Head of caudate nucleus (tissue), 42 donors: ENCODE results near the gene CAD.
"Not testable (repeated sequence)": the region's sequence is repeated elsewhere in the genome, so short reads cannot be mapped to it uniquely, and the experiment has no call there.

Source experiments
- DNase-seq, 42 donors: peaks; one replicate each; pipeline versions ENCODE4 v3.0.0 to v3.0.0-alpha.2; 2020 to 2021; ENCODE audit warnings: mixed read lengths in 7 of 42
- intact Hi-C: fragments of 100-400 bp; cut with DNase I; formaldehyde crosslinking; loops from one replicate; pipeline ENCODE4 v1.15.0; 2022

CAD gene

GRCh38 chr2:27249159-27249890, 32.2 kb downstream of the CAD start:
- DNase-seq: no peak
- intact Hi-C loops: no loop called here

DNA sequence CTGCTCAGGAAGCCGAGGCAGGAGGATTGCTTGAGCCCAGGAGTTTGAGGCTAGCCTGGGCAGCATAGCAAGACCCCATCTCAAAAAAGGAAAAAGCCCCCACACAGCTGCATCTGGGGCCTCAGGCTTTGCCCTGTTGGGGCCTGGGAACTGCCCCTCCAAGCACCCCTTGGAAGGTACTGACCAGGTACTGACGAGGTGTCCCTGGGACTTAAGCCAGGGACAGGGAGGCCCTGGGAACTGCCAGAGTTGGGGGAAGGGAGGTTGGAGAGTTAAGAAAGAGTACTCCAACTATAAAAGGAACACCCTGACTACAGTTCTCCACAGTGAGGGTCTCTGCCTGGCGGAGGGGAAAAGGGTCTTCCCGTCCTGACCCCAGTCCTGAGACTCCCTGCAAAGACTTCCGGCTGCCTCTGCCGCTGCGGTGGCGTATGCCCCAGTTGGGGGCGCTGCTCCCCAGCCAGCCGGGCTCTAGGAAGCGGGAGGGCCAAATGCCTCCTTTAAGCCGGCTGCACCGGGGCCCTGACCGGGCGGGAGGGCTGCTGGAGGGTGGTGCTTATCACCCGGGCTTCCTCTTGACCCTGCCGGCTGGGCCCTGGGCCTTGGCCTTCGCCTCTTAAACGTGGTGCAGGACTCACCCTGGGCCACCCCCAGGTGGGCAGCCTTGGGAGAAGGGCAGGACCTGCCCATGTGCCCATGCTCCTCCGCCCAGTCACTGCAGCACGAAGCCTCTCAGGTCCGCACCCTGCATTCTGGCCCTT, 32.9 kb downstream of the CAD start:
- intact Hi-C loops: no loop called here
- DNase-seq: peak in 34 of 42 donors; percentile 8 to 70 (median 36)

DNA sequence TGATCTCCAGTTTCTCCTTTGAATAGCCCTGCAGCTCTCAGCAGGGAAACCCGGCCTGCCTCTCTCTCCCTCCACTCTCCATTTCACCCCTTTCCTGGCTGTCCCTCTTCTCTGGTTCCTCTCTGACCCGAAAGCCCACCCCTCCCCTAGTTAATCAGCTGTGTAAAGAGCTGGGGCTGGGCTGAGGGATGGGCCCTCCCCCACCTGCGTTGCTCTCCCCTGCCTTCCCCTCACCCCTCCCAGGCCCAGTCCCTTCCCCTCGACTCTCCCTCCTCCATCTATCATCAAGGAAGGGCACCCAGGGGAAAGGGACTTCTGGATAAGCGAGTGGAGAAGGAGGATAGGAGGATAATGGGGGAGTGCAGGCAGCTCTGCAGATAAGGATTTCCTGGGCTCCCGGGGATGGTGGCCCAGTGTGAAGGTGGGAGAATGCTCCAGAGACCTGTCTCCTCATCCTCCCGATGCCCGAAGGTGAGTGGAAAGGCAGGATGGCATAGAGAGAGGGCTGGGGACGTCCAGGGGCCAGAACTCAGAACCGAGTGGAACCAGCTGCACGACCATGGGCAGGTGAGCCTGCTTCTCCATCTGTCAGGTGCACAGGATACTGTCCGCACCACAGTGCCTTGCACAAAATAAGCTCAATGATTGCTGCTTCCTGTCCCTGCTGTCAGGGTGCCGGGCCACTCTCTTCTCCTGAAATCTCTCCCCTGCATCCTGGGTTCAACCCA, 33.6 kb downstream of the CAD start:
- intact Hi-C loops: no loop called here
- no peak for DNase-seq

DNA sequence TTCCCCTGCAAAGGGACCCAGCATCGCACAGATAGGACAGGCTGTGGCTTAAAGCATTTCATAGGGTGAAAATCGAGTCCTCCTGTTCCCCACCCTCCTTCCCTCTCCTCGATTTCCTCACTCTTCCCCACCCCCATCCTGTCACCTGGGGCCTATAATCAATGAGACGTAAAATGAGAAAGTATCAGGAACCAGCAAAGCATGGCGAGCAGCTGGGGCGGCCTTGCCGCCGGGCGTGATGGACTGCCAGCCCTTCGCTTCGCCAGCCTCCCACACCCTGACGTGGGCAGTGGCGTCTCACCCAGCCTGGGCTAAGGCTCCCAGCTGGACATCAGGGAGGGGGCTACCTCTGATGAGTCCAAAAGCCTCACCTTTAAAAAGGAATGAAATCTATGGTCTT, 34.6 kb downstream of the CAD start:
- DNase-seq: no peak

DNA sequence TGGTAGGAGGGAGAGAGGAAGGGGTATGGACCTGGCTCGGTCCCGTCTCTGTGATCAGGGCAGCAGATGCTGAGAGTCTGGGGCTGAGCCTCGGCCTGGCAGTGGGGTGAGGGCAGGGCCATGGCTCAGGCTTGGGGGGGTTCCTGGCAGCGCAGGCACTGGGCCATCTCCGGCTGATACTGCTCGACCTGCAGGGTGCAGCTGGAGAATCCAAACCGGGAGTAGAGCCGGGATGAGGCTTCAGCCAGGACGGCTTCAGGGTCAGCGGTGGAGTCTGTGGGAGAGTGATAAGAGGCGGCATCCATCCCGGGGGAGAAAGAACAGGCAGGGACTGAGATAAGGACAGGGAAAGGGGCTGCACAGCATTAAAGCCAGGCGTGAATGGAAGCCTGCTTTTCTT, 38.0 kb downstream of the CAD start:
- intact Hi-C loops: no loop called here
- no peak for DNase-seq

More for the DNA sequence above, 34.6 kb downstream of the CAD start:
- intact Hi-C loops: no loop called here

DNA sequence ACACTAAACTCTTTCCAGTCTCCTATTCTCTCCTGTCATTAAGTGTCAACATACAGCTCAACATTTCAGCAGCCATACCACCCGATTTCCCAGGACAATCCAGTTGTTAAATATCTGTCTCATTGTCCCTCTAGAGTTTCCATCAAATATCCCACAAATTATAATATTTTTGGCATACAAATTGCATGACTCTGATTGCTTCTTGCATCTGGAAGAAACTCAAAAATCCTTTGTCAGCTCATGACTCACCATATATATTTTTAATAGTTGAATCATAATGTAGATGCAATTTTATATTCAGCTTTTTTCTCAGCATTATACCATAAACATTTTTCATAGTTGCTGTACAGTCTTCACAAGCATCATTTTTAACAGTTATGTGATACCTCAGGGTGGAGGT, 38.5 kb downstream of the CAD start:
- intact Hi-C loops: no loop called here

DNA sequence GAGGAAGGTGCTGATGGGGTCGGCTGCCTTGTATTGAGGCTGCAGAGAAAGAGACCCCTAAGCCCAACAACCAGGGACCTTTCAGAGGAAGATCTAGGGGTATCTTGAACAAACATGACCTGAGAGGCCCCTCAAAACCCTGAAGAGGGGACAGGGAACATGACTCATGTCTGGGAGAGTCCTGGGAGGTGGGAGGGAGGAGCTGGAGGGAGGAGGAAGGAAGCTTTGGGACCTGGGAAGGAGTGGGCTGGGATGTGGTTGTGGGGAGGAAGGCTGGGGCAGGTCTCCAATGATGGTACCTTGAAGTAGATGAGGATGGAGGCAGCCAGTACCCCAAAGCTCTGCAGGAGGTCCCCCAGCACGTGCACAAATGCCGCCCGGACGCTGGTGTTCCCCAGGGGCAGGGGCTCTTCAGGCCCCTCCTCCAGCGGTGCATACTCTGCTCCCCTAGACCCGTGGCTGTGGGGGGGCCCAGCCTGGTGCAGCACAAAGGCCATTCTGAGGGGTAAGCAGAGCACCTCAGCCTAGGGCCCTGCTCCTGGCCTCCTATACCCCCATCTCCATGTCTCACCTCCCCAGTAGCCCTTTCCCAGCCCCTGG, 39.8 kb downstream of the CAD start:
- DNase-seq: no peak
- intact Hi-C loops: no loop called here

More for the DNA sequence above, 38.5 kb downstream of the CAD start:
- no peak for DNase-seq

- DNase-seq: no peak
- intact Hi-C loops: no loop called here
Observed at GRCh38 chr2:27258051-27258450, 40.9 kb downstream of the CAD start.

- intact Hi-C loops: no loop called here
- DNase-seq: no peak
Observed at GRCh38 chr2:27261241-27261925, 44.2 kb downstream of the CAD start.

DNA sequence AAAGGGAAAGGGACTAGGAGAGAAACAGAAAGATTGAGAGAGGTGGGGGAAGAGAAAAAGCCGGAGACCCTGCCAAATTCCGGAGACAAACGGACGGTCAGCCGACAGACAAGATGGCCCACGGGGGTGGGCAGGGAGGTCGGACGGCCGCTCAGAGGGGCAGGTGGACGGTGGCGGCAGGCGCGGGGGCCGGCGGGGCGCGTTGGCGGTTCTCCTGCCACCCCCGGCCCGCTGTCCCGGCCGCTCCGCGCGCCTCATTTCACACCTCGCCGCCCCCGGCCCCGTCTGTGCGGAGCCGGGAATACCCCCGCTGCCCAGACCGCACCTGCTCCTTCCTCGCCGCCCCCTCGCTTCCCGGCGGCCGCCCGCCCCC, 44.7 kb downstream of the CAD start:
- intact Hi-C loops: no loop called here
- no peak for DNase-seq

GRCh38 chr2:27262379-27263286, 45.5 kb downstream of the CAD start, which contains the start of gene SLC30A3:
SLC30A3 (minus strand) TSS chr2:27263047; CDS start chr2:27262906, 141 bp downstream.
- DNase-seq: peak in 35 of 42 donors; percentile 14 to 65 (median 39)
- intact Hi-C loops: no loop called here

DNA sequence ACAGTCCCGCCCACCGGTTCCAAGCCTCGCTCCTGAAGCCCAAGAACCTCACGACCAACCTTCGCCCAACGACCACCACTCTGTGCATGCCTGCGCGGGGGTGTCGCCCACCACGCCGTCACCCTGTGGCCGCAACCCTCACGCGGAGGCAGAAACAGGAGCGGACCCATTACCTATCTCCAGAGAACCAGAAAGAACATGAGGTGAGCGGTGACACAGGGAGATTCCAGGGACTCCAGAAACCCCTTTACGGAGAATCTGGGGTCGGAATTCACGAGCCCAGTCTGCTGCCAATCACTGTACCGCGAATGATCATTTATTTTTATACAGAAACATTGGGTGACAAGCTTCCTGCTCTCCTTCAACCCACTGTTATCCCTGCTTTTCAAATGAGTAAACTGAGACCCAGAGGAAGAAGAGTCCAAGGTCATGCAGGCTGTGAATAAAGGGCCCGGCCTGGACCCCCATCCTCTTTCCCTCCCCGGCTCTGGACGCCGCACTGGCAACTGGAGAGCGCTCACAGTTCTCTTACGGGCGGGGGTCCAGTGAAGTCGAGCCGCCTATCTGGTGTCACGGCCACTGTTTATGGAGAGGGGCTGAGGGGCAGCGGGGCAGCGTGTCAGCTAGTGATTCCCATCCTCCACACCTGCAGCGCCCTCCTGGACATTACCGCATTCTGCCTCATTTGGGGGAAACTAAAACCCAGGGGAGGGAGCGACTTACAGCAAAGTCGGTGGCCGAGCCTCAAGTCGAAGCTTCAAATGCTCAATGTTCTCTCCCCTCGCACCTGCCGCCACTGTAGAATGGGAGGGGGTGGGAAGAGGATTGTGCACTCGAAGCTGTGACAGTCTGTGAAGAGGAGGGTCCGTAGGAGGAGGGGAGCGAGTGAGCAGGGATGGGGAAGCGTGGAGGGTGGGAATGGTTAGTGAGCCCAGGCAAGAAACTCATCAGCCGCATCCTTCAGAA, 46.4 kb downstream of the CAD start:
- no peak for DNase-seq

DNA sequence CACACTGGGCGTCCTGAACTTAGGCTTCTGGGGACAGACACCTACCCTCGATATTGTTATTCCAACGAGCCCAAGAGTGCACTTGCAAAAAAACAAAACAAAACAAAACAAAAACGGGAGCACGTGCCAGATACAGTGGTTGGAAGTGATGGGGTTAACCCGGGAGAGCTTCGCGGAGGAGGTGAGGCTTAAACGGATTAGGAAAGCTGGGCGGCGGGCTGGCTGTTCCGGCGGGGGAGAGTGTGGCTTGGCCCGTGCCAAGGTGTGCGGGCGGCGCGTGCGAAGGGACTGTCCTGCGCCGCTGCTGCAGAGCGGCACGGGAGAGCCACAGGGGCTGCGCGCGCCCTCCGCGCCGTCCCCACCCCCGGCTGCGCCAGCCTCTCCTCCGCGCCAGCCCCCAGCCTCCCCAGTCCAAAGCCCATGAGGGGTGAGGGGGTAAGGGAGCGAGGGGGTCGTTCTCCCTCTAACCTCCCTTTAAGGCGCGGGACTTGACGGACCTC, 47.1 kb downstream of the CAD start:
- DNase-seq: no peak
- intact Hi-C loops: no loop called here

More for the DNA sequence above, 46.4 kb downstream of the CAD start:
- intact Hi-C loops: no loop called here

- peak in 37 of 42 donors; percentile 11 to 77 (median 46) for DNase-seq
- intact Hi-C loops: no loop called here
Observed at GRCh38 chr2:27264753-27265535, 47.8 kb downstream of the CAD start.

DNA sequence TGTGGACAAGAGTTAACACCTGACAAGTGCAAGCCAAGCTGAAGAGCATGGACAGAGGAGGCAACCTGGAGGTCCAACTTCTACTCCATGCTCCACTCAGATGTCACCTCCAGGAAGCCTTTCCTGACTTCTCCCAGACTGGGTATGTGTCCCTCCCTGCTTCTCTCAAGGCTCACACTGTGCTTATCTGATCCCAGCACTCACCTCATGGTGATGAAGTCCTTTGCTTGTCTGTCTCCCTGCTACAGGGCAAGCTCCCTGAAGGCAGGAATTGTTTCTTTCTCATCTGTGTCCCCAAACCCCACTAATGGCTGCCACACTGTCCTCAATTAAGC, 48.3 kb downstream of the CAD start:
- intact Hi-C loops: no loop called here

GRCh38 chr2:27268296-27268695, 51.1 kb downstream of the CAD start:
- DNase-seq, intact Hi-C loops: not testable (repeated sequence)

More for the DNA sequence above, 48.3 kb downstream of the CAD start:
- no peak for DNase-seq
